GM15510 (cell line): ENCODE data around the gene FBXL17.

Source experiments
- POLR2A ChIP-seq: IDR thresholded peaks from 3 replicates; pipeline ENCODE4 v1.6.1; 2011; ENCODE audit warnings: borderline replicate concordance; ENCODE audit not compliant: insufficient read length; ENCODE audit errors: extremely low read depth

FBXL17 gene

GRCh38 chr5:107809201-107810034 is 572.5 kb downstream of the FBXL17 start:
- TF ChIP-seq POLR2A = no peak
